Islet precursor cell (in vitro differentiated cells): ENCODE results near the gene OPHN1.

Source experiments
- DNase-seq: peaks from one replicate; pipeline ENCODE4 v3.0.0-alpha.2; 2018

The OPHN1 gene

GRCh38 chrX:68232206-68232605, 201.1 kb downstream of the OPHN1 start:
- DNase-seq: no peak

DNA sequence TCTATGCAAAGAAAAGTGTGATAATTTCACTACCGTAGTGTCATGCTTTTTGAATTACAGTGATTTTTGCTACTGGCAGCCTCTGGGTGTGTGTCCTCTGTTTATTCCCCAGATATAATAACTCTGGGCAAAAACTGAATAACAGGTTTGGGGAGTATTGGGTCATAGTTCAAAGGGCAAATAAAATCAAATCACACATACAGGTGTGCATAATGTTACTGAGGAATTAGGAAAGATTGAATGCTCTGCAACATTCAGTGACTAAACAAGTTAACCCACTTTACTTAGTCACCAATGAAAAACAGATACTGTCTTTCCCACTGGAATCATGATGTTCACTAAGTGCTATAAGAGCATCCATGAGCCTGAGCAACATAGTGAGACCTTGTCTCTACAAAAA, 224.3 kb downstream of the OPHN1 start:
- DNase-seq: no peak

GRCh38 chrX:68204521-68205038, 228.7 kb downstream of the OPHN1 start:
- DNase-seq: no peak

DNA sequence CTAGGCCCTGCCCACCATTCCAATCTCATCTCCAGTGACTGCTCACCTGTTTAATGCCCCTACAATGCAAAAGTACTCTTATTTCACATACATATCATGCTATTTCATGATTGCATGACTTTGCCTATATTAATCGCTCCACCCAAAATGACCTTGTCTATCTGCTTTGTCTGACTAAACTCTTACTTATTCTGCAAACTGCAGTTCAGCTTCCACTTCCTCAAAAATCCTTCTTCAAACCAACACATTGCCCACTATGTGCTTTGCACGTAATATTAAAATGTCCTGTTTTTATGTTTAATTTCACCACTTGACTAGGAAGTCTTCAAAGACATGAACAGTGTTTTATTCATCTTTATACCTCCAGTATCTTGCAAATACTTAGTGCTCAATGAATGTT, 229.6 kb downstream of the OPHN1 start:
- DNase-seq: no peak

DNA sequence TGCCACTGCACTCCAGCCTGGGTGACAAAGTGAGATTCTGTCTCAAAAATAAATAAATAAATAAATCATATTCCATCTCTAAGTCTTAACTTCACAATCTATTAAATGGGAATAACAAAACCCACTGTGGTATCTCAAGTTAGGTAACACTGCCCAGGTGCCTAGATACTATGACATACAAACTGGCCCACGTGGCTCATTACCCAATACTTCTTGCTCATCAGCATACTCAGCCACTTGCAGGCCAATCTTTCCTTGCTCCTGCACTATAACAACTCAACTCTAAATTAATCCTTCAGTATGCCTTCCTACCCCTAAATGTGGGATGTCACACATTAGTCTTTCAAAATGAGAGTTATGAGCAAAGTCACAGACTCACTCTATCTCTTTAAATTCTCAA, 230.1 kb downstream of the OPHN1 start:
- DNase-seq: no peak

GRCh38 chrX:68199062-68199848, 234.0 kb downstream of the OPHN1 start:
- no peak for DNase-seq

GRCh38 chrX:68196939-68197791, 236.1 kb downstream of the OPHN1 start:
- DNase-seq: peak; percentile 58

- no peak for DNase-seq
Measured at GRCh38 chrX:68195561-68195960, 237.7 kb downstream of the OPHN1 start.

GRCh38 chrX:68193786-68194185, 239.5 kb downstream of the OPHN1 start:
- no peak for DNase-seq

GRCh38 chrX:68193234-68193633, 240.1 kb downstream of the OPHN1 start:
- DNase-seq: no peak

- no peak for DNase-seq
Measured at GRCh38 chrX:68190799-68191198, 242.5 kb downstream of the OPHN1 start.

- DNase-seq: no peak
Measured at GRCh38 chrX:68186552-68187262, 246.6 kb downstream of the OPHN1 start.

- DNase-seq: no peak
Measured at GRCh38 chrX:68185161-68185560, 248.1 kb downstream of the OPHN1 start.

- no peak for DNase-seq
Measured at GRCh38 chrX:68183612-68184214, 249.6 kb downstream of the OPHN1 start.

GRCh38 chrX:68180579-68180978, 252.7 kb downstream of the OPHN1 start:
- DNase-seq: no peak

DNA sequence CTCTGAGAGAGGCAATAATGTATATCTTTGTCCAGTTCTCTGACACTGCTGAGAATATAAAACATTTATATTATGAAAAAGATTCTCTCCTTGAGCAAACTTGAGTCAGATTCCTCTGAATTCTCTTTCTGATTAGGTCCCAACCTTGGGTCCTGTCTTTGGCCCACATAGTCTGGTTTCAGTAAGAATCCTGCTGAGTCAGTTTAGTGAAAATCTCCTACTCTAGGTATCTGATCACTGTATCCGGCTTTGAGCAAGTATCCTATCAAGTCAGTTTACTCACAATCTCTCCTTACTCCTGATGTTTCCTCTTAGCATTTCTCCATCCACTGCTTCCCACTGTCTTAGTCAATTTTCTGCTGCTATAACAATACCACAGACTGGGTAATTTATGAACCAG, 253.9 kb downstream of the OPHN1 start:
- DNase-seq: no peak

GRCh38 chrX:68177542-68177941, 255.8 kb downstream of the OPHN1 start:
- DNase-seq: no peak

DNA sequence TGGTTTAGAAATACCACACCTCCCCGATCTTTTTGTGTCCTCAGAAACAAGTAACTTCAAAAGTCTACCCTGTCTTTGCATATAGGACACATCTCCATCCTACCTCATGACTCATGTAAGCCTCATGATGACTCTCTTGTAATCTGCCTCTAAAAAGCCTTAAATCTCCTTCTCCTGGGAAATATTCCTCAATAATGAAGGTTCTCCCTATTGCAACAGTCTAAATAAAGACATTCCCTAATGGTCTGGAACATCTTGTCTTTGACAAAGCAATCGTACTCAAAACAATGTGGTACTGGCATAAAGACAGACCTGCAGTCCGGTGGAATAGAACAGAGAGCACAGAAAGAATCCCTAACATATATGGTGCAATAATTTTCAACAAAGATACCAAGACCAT, 257.7 kb downstream of the OPHN1 start:
- DNase-seq: no peak

DNA sequence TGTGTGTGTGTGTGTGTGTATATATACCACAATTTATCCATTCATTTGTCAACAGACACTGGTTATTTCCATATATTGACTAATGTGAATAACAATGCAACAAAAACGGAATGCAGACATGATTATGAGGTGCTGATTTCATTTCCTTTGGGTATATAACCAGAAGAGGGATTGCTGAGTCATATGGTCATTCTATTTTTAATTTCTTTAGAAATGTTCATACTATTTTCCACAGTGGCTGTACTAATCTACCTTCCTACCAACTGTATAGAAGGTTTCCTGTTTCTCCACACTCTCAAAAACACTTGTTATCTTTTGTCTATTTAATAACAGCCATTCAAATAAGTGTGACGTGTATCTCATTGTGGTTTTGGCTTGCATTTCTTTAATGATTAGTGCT, 269.9 kb downstream of the OPHN1 start:
- no peak for DNase-seq

DNA sequence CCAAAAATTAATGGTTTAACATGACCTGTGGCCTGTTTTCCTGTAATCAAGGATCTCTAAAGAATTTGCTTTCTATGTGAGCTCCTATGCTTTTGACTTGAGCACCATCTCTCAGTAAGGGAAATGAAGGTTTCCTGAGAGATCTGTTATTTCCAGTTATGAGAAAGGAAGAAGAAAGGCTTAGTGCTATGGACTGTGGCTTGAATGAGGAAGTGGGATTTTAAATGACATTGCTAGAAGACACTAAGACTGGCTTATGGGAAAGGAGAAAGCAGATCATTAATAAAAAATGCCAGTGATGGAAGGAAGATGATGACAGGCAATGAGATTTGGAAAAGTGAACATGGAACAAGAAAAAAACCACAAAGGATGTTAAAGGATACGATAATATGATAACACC, 285.4 kb downstream of the OPHN1 start:
- no peak for DNase-seq

DNA sequence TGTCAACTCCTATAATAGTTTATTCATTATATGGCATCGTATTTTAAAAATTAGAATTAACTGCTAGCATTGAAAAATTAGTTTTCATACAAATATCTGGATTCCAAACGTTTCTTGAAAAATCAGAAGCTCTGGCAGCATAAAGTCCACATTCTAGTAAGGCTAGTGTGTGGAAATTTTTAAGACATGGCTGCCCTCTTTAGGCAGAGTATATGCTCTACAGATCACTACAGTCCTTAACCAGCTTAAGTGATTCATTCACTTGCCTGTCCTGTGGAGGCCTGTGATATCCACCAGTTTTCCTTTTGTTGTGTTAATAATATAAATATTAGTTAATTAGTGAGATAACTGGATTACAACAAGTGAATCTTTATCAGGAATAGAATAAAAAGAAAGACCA, 287.2 kb downstream of the OPHN1 start:
- no peak for DNase-seq

- DNase-seq: no peak
Measured at GRCh38 chrX:68139791-68140190, 293.5 kb downstream of the OPHN1 start.

DNA sequence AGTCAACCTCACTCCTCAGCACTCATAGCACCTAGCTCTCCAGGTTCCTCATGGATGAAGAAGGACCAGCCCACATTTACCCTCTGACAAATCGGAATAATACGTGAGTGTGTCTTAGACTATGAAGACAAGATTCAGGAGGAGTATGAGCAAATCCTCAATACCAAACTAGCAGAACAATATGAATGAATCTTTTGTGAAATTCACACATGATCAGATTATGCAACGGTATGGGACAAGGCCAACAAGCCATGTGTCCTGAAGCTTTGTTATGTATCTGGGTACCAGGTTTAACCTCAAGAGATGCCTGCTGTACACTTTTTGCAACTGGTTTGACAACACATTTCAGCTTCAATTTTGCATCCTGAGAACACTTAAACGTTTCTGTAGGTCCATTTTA, 300.1 kb downstream of the OPHN1 start:
- no peak for DNase-seq
